ENCODE results near the gene SERPINE1. TPM values are rescaled to one million over a fixed set of nuclear protein-coding genes. Genes with fewer than 3 reads are reported as not detected.
A peak's percentile ranks its signal among the peaks of the same experiment; 100 is the strongest.

The SERPINE1 gene
- total RNA-seq, 1 donor: 278 TPM

DNA sequence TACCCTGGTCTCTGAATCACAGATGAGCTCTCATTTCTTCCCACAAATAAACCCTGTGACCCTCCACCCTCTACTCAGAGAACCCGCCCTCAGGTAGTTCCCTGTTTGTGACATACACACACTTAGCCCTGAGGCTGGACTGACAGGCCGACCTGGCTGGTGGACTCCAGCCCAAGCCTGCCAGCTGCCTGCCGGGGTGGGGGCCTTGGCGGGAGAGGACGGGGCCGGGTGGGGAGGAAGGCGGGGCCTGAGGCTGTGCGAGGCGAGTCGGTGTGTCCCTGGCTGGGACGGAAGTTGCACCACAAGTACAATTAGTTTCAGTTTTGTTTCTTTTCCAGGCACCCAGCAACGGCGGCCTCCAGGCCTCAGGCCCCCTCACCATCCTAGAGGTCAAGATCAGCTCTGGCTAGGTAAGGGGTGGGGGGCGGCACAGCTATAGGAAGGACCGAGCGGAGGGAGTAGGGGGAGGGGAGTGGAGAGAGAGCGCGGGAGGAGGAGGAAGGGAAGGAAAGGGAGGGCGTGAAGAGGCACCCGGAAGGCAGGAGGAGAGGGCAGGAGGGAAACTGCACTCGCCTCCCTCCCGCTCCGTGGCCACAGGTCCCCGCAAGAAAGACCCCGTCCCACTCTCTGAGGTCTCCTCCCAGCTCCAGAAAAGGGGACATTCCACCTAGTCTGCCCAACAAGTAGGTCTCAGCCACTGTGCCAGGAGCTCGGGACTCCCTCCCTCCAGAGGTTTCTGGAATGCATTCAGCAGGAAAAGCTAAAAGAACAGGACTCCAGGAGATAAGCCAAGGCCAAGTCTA lies 41.5 kb upstream of the SERPINE1 start, which contains the start of gene TRIM56:
Gene TRIM56 (plus strand): TSS at position 320 of the 803 bp plus-strand sequence. CDS start 1,832 bp downstream, outside the sequence.
- Histone ChIP-seq H4K20me1 (ENCODE audit: insufficient read depth, low read length) (no peaks in the 10 kb centered on the region), H3K36me3 (ENCODE audit: insufficient read depth, low read length) (peaks cover 31% of the 10 kb centered on the region), H3K27ac (ENCODE audit: low read depth, low read length) (peak within 1 kb of the TSS; percentile 91), H3K79me2 (ENCODE audit: insufficient read depth, low read length) (peaks cover 48% of the 10 kb centered on the region), H3K4me2 (ENCODE audit: insufficient read depth, low read length) (peak within 1 kb of the TSS; percentile 93), H3K4me1 (ENCODE audit: insufficient read depth, low read length) (peaks cover 9% of the 10 kb centered on the region), H3K27me3 (ENCODE audit: insufficient read depth, low read length) (no peaks in the 10 kb centered on the region), H3K9me3 (ENCODE audit: low read depth, low read length) (no peaks in the 10 kb centered on the region), H3K4me3 (ENCODE audit: insufficient read depth, low read length) (peak within 1 kb of the TSS; percentile 97), H2AFZ (ENCODE audit: low read length) (peak within 1 kb of the TSS; percentile 94)
- DNase-seq (ENCODE audit: insufficient read length, low spot score, missing footprints): peak; percentile 98
- TF ChIP-seq CTCF (IDR thresholded peaks at IDR 0.05; ENCODE audit: extremely low read depth, low read depth, low read length): no peak

DNA sequence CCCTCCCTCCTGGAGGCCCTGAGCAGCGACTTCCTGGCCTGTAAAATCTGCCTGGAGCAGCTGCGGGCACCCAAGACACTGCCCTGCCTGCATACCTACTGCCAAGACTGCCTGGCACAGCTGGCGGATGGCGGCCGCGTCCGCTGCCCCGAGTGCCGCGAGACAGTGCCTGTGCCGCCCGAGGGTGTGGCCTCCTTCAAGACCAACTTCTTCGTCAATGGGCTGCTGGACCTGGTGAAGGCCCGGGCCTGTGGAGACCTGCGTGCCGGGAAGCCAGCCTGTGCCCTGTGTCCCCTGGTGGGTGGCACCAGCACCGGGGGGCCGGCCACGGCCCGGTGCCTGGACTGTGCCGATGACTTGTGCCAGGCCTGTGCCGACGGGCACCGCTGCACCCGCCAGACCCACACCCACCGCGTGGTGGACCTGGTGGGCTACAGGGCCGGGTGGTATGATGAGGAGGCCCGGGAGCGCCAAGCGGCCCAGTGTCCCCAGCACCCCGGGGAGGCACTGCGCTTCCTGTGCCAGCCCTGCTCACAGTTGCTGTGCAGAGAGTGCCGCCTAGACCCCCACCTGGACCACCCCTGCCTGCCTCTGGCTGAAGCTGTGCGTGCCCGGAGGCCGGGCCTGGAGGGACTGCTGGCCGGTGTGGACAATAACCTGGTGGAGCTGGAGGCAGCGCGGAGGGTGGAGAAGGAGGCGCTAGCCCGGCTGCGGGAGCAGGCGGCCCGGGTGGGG lies 39.4 kb upstream of the SERPINE1 start:
- no peak for DNase-seq (ENCODE audit: insufficient read length, low spot score, missing footprints)
- H3K9me3 ChIP-seq (ENCODE audit: low read depth, low read length): no peaks in the 10 kb centered on the region
- H2AFZ ChIP-seq (ENCODE audit: low read length): no peak overlapping the region
- H3K79me2 ChIP-seq (ENCODE audit: insufficient read depth, low read length): peaks cover 53% of the 10 kb centered on the region
- H3K4me1 ChIP-seq (ENCODE audit: insufficient read depth, low read length): peaks cover 9% of the 10 kb centered on the region
- H3K4me3 ChIP-seq (ENCODE audit: insufficient read depth, low read length): no peak overlapping the region
- H3K27me3 ChIP-seq (ENCODE audit: insufficient read depth, low read length): no peaks in the 10 kb centered on the region
- H3K36me3 ChIP-seq (ENCODE audit: insufficient read depth, low read length): peaks cover 31% of the 10 kb centered on the region
- TF ChIP-seq CTCF (IDR thresholded peaks at IDR 0.05; ENCODE audit: extremely low read depth, low read depth, low read length): no peak
- H3K4me2 ChIP-seq (ENCODE audit: insufficient read depth, low read length): no peak overlapping the region
- H4K20me1 ChIP-seq (ENCODE audit: insufficient read depth, low read length): no peaks in the 10 kb centered on the region
- H3K27ac ChIP-seq (ENCODE audit: low read depth, low read length): no peak overlapping the region

- TF ChIP-seq CTCF (IDR thresholded peaks at IDR 0.05; ENCODE audit: extremely low read depth, low read depth, low read length): no peak
- Histone ChIP-seq H3K79me2 (ENCODE audit: insufficient read depth, low read length) (peaks cover 53% of the 10 kb centered on the region), H3K9me3 (ENCODE audit: low read depth, low read length) (no peaks in the 10 kb centered on the region), H3K4me1 (ENCODE audit: insufficient read depth, low read length) (peaks cover 9% of the 10 kb centered on the region), H3K27me3 (ENCODE audit: insufficient read depth, low read length) (no peaks in the 10 kb centered on the region), H3K4me2 (ENCODE audit: insufficient read depth, low read length) (no peak overlapping the region), H3K27ac (ENCODE audit: low read depth, low read length) (no peak overlapping the region), H4K20me1 (ENCODE audit: insufficient read depth, low read length) (no peaks in the 10 kb centered on the region), H3K36me3 (ENCODE audit: insufficient read depth, low read length) (peaks cover 31% of the 10 kb centered on the region), H2AFZ (ENCODE audit: low read length) (no peak overlapping the region), H3K4me3 (ENCODE audit: insufficient read depth, low read length) (no peak overlapping the region)
- no peak for DNase-seq (ENCODE audit: insufficient read length, low spot score, missing footprints)
Observed at GRCh38 chr7:101088069-101088425, 38.9 kb upstream of the SERPINE1 start.
